Hepatocyte (in vitro differentiated cells): ENCODE measurements around the gene SMIM10L2A. TPM values are rescaled to one million over a fixed set of nuclear protein-coding genes. Genes with fewer than 3 reads are reported as not detected.
A peak's percentile ranks its signal among the peaks of the same experiment; 100 is the strongest.
"Not testable (repeated sequence)": the region's sequence is repeated elsewhere in the genome, so short reads cannot be mapped to it uniquely, and the experiment has no call there.

Experiments
- DNase-seq: peaks from one replicate; pipeline ENCODE4 v3.0.0-alpha.2; 2016; ENCODE audit warnings: low spot score
- H2AFZ ChIP-seq: fragments of 200-600 bp; sonication (generic); 2 replicates; pipeline ENCODE4 v1.6.0; 2016; ENCODE audit warnings: antibody characterized with exemption, mild to moderate bottlenecking
- H3K27ac ChIP-seq: fragments of 200-600 bp; sonication (generic); 2 replicates; pipeline ENCODE4 v1.5.1; 2016; ENCODE audit warnings: mild to moderate bottlenecking
- H3K27me3 ChIP-seq: fragments of 200-600 bp; sonication (generic); 2 replicates; pipeline ENCODE4 v1.6.1; 2016
- H3K36me3 ChIP-seq: fragments of 200-600 bp; sonication (generic); replicated peaks from 2 replicates; pipeline ENCODE4 v1.5.1; 2016; ENCODE audit warnings: low read depth; ENCODE audit not compliant: insufficient read depth
- H3K4me1 ChIP-seq: fragments of 200-600 bp; sonication (generic); 2 replicates; pipeline ENCODE4 v1.5.1; 2016; ENCODE audit warnings: mild to moderate bottlenecking, moderate library complexity; ENCODE audit not compliant: insufficient read depth
- H3K4me2 ChIP-seq: fragments of 200-600 bp; sonication (generic); 2 replicates; pipeline ENCODE4 v1.6.0; 2016
- H3K4me3 ChIP-seq: fragments of 200-600 bp; sonication (generic); 2 replicates; pipeline ENCODE4 v1.5.1; 2016; ENCODE audit warnings: mild to moderate bottlenecking
- H3K79me2 ChIP-seq: fragments of 200-600 bp; sonication (generic); 2 replicates; pipeline ENCODE4 v1.6.0; 2017; ENCODE audit warnings: mild to moderate bottlenecking
- H3K9me2 ChIP-seq: fragments of 200-600 bp; sonication (generic); replicated peaks from 2 replicates; pipeline ENCODE4 v1.6.0; 2017; ENCODE audit warnings: mild to moderate bottlenecking; ENCODE audit not compliant: insufficient read depth
- H3K9me3 ChIP-seq: fragments of 200-600 bp; sonication (generic); 2 replicates; pipeline ENCODE4 v1.5.1; 2016; ENCODE audit warnings: low read depth, mild to moderate bottlenecking
- H4K20me1 ChIP-seq: fragments of 200-600 bp; sonication (generic); 2 replicates; pipeline ENCODE4 v1.6.0; 2016; ENCODE audit warnings: mild to moderate bottlenecking; ENCODE audit not compliant: insufficient read depth, poor library complexity, severe bottlenecking
- EZH2 ChIP-seq: fragments of 200-600 bp; sonication (generic); IDR thresholded peaks from 2 replicates; pipeline ENCODE4 v1.6.1; 2016; ENCODE audit warnings: antibody characterized with exemption, mild to moderate bottlenecking, borderline replicate concordance
- EZH2phosphoT487 ChIP-seq: fragments of 200-600 bp; sonication (generic); IDR thresholded peaks from one replicate; pipeline ENCODE4 v1.6.1; 2018; ENCODE audit warnings: antibody characterized with exemption, mild to moderate bottlenecking, low read depth, moderate library complexity; ENCODE audit not compliant: unreplicated experiment, severe bottlenecking
- WGBS: methylation state at CpG from one replicate; pipeline ENCODE4 v1.1.6; 2016; ENCODE audit warnings: low lambda C conversion rate; ENCODE audit errors: missing lambda C conversion rate; 5-methylcytosine and 5-hydroxymethylcytosine counted together
- polyA plus RNA-seq: library from polyadenylated mRNA; unstranded; fragments of >200 nt; fragmentation: Nextera tagmentation; extraction: Ambion mirVana; gene quantifications from 2 replicates; pipeline ENCODE4 v1.2.1, GENCODE V29; 2016
- total RNA-seq: library from RNA; depleted of rRNA; stranded (reverse); fragments of >200 nt; gene quantifications from 2 replicates; pipeline ENCODE4 v1.2.3, GENCODE V29; 2014
- TF ChIP-seq, protein P1 (sequence below): fragments of 200-600 bp; sonication (generic); IDR thresholded peaks from 2 replicates; pipeline ENCODE4 v1.5.1; 2016; ENCODE audit warnings: antibody characterized with exemption, mild to moderate bottlenecking; ENCODE audit not compliant: poor library complexity

SMIM10L2A gene
- total and polyA plus RNA-seq, 2 experiments from 2014 or later: 5.0 to 7.0 TPM

DNA sequence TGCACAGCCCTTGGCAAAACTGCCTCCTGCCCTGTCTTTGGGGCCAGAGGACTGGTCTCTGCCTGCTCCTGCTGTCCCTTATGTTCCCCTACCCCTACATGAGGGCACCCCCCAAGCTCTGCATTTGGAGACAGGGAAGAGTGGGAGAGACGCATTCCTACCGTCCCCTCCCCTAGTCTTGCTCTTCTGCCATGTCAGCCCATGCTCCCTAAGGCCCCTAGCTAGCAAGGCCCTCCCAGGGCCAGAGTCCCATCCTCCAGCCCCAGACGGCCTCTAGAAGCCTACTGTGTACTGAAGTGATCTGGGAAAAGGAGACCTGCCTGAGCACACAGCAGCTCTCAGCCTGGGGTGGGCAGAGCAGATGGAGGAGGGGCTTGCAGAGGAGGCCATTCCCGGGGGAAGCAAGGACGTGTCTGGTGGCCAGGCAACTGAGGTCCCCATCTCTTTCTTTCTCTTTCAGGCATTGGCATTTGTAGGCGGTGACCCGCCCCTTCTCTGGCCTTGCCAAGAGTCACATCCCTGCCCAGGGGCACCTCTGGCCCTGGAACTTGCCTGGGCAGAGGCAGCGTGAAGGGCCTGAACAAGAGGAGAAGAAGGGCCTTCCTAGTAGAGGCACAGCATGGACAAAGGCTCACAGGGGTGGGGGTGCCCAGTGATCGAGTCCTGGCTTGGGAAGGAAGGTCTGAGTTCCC is 1.6 kb downstream of the SMIM10L2A start:
- H3K4me3 ChIP-seq, H3K27ac ChIP-seq, H3K9me2 ChIP-seq, H3K79me2 ChIP-seq, DNase-seq, H3K4me1 ChIP-seq, H3K36me3 ChIP-seq, H4K20me1 ChIP-seq, H3K9me3 ChIP-seq, H3K27me3 ChIP-seq, H2AFZ ChIP-seq: not testable (repeated sequence)
- WGBS: 71% methylated on average over 9 of the region's 9 CpGs
- peak overlapping the region; percentile 76 for H3K4me2 ChIP-seq

DNA sequence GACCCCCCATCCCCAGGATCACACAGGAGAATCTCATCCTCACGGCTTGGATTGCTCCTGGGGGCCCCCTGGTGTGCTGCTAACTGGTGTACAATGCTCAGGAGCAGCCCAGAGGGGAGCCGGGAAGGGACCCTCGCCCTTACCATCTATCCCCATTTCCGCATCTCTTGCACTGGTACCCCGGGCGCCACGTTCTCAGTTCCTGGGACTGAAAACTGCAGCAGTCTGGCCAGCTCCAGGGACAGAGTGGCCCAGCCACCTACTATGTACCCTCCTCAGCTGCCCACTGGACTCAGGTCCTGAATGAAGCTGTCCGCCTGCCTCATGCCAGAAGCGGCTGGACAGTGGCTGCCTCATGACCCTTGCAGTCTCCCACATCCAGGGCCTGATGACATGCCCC is 2.7 kb downstream of the SMIM10L2A start:
- DNase-seq: no peak
- H2AFZ ChIP-seq: no peak overlapping the region
- H3K27me3 ChIP-seq: no peaks in the 10 kb centered on the region
- no peaks in the 10 kb centered on the region for H3K36me3 ChIP-seq
- no peak overlapping the region for H3K4me2 ChIP-seq
- WGBS: 86% methylated on average over 9 of the region's 9 CpGs
- no peaks in the 10 kb centered on the region for H3K9me3 ChIP-seq
- TF ChIP-seq EZH2phosphoT487: no peak
- TF ChIP-seq, protein P1, sequence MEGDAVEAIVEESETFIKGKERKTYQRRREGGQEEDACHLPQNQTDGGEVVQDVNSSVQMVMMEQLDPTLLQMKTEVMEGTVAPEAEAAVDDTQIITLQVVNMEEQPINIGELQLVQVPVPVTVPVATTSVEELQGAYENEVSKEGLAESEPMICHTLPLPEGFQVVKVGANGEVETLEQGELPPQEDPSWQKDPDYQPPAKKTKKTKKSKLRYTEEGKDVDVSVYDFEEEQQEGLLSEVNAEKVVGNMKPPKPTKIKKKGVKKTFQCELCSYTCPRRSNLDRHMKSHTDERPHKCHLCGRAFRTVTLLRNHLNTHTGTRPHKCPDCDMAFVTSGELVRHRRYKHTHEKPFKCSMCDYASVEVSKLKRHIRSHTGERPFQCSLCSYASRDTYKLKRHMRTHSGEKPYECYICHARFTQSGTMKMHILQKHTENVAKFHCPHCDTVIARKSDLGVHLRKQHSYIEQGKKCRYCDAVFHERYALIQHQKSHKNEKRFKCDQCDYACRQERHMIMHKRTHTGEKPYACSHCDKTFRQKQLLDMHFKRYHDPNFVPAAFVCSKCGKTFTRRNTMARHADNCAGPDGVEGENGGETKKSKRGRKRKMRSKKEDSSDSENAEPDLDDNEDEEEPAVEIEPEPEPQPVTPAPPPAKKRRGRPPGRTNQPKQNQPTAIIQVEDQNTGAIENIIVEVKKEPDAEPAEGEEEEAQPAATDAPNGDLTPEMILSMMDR: no peak
- TF ChIP-seq EZH2: no peak
- no peaks in the 10 kb centered on the region for H3K4me1 ChIP-seq
- no peak overlapping the region for H3K27ac ChIP-seq
- no peak overlapping the region for H3K4me3 ChIP-seq
- no peaks in the 10 kb centered on the region for H3K79me2 ChIP-seq
- H4K20me1 ChIP-seq: no peaks in the 10 kb centered on the region
- no peaks in the 10 kb centered on the region for H3K9me2 ChIP-seq

DNA sequence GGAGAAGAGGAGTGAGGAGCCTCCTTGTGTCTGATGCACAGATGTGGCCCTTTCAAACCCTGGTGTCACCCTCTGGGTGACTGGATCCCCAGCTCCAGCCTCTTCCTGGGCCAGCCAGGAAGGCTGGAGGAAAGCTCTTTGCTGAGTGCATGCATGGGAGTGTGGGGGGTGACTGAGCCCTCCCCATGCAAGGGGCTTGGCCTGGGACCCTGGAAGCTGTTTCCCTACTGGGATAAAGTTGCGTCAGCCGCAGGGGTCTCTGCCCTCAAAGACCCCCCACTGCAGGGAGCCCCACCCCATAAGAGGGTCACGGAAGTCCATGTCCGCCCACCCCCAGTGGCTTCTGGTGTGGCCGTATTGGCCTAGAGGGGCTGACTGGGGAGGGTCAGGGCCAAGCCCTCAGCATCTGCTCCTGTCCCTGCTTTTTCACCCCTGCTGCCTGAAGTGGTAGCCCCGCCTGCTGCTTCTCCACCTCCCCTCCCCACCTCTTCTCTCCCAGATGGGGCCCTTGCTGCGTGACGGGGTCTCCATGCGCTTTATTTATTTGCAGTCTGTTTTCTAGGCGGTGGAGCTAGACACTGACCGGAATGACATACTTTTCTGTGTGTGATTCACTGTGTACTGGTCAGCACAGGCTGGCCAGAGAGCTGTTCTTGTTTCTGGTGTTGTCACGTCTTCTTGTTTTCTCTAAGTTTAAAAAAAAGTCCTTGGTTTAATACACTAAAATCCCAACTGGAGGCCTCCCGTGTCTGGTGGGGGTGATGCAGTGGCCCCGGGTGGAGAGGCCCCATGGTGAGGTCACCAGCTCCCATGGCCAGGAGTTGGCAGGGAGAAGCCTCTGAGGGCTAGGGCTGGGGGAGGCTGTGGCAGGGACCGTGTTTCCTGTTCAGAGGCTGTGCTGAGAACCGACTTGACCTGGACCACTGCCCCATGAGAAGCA is 3.6 kb downstream of the SMIM10L2A start:
- Histone ChIP-seq H2AFZ (no peak overlapping the region), H3K79me2 (no peaks in the 10 kb centered on the region), H3K4me3 (no peak overlapping the region), H3K27me3 (no peaks in the 10 kb centered on the region), H3K4me2 (no peak overlapping the region), H3K36me3 (no peaks in the 10 kb centered on the region), H4K20me1 (no peaks in the 10 kb centered on the region), H3K27ac (no peak overlapping the region), H3K9me3 (no peaks in the 10 kb centered on the region), H3K9me2 (no peaks in the 10 kb centered on the region), H3K4me1 (no peaks in the 10 kb centered on the region)
- no peak for DNase-seq
- 76% methylated on average over 16 of the region's 16 CpGs for WGBS
- no peak for TF ChIP-seq EZH2phosphoT487
- TF ChIP-seq EZH2: no peak
- TF ChIP-seq, protein P1: no peak

DNA sequence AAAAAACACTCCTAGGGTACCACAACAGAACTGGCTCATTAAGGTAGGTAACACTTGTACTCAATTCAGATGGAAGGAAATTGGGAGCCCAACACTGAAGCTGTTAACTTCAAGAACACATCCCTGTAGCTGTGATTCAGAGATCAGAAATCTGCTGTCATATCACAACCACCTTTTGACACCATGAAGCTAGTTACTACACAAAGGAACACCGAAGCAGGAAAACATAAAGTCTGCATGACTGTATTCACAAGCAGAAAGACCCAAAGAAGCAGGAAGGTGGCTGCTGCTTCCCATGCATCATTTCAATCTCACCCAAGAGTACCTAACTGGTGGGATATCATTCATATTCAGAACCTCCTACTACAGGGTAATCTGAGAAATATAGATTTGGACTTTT is 7.7 kb downstream of the SMIM10L2A start:
- WGBS: 95% methylated on average over 1 of the region's 1 CpG
- no peak for DNase-seq
- H4K20me1 ChIP-seq: no peaks in the 10 kb centered on the region

More for the DNA sequence above, 7.7 kb downstream of the SMIM10L2A start:
- Histone ChIP-seq H3K27me3 (no peaks in the 10 kb centered on the region), H3K79me2 (no peaks in the 10 kb centered on the region), H3K27ac (no peak overlapping the region), H2AFZ (no peak overlapping the region), H3K4me2 (no peak overlapping the region), H3K9me2 (no peaks in the 10 kb centered on the region), H3K9me3 (no peaks in the 10 kb centered on the region), H3K4me3 (no peak overlapping the region), H3K36me3 (no peaks in the 10 kb centered on the region), H3K4me1 (no peaks in the 10 kb centered on the region)
- no peak for TF ChIP-seq EZH2
- TF ChIP-seq, protein P1: no peak
- no peak for TF ChIP-seq EZH2phosphoT487
